ENCODE measurements around the gene ABCD1. TPM values are rescaled to one million over a fixed set of nuclear protein-coding genes. Genes with fewer than 3 reads are reported as not detected.

Gene ABCD1
- total RNA-seq, 1 experiment from 2014 or later = 9.1 TPM

GRCh38 chrX:153734871-153735270 is 10.2 kb downstream of the ABCD1 start (continued):
- TF ChIP-seq NR3C1 (CRISPR knock-in tag; conservative IDR thresholded peaks at IDR 0.05; ENCODE audit: low read depth) = no peak
- TF ChIP-seq ELF4 (CRISPR knock-in tag; IDR thresholded peaks at IDR 0.05; ENCODE audit: low read depth) = no peak
- TF ChIP-seq ARID4B (CRISPR knock-in tag; IDR thresholded peaks at IDR 0.05; ENCODE audit: borderline replicate concordance) = no peak

GRCh38 chrX:153735274-153735673 is 10.6 kb downstream of the ABCD1 start:
- no peaks in the 10 kb centered on the region; the same call in 1 of the 2 replicates for H3K27me3 Mint-ChIP-seq (ENCODE audit: low read depth)
- CTCF ChIA-PET = no interaction called here
- no peak for DNase-seq (ENCODE audit: low spot score)

More at GRCh38 chrX:153735274-153735673, 10.6 kb downstream of the ABCD1 start:
- H3K9me3 Mint-ChIP-seq = peaks cover 13% of the 10 kb centered on the region
- peaks cover 11% of the 10 kb centered on the region for H3K36me3 Mint-ChIP-seq
- no peak overlapping the region for H3K4me3 Mint-ChIP-seq
- ATAC-seq = peak; percentile 34; the same call in 1 of the 2 replicates
- TF ChIP-seq RORB (CRISPR knock-in tag; IDR thresholded peaks at IDR 0.05) (no peak), ZNF138 (CRISPR knock-in tag; conservative IDR thresholded peaks at IDR 0.05) (no peak), ZNF317 (CRISPR knock-in tag; IDR thresholded peaks at IDR 0.05; ENCODE audit: borderline replicate concordance, low read depth) (no peak), RELA (CRISPR knock-in tag; IDR thresholded peaks at IDR 0.05; ENCODE audit: borderline replicate concordance) (no peak), IRF2 (CRISPR knock-in tag; IDR thresholded peaks at IDR 0.05; ENCODE audit: borderline replicate concordance, low read depth) (no peak), NFE2L1 (CRISPR knock-in tag; IDR thresholded peaks at IDR 0.05) (no peak), MAX (CRISPR knock-in tag; IDR thresholded peaks at IDR 0.05) (no peak), TEAD1 (CRISPR knock-in tag; IDR thresholded peaks at IDR 0.05) (no peak), E2F5 (CRISPR knock-in tag; IDR thresholded peaks at IDR 0.05) (no peak), TCF7 (CRISPR knock-in tag; IDR thresholded peaks at IDR 0.05; ENCODE audit: low read depth) (no peak), ZNF423 (CRISPR knock-in tag; IDR thresholded peaks at IDR 0.05) (no peak), NFATC4 (CRISPR knock-in tag; IDR thresholded peaks at IDR 0.05) (no peak), ZNF532 (CRISPR knock-in tag; IDR thresholded peaks at IDR 0.05; ENCODE audit: borderline replicate concordance) (no peak), CBFB (CRISPR knock-in tag; IDR thresholded peaks at IDR 0.05; ENCODE audit: low read depth) (no peak), CREM (CRISPR knock-in tag; IDR thresholded peaks at IDR 0.05) (no peak), ARID4B (CRISPR knock-in tag; IDR thresholded peaks at IDR 0.05; ENCODE audit: borderline replicate concordance) (no peak), GTF2I (CRISPR knock-in tag; conservative IDR thresholded peaks at IDR 0.05) (no peak), ZNF425 (CRISPR knock-in tag; conservative IDR thresholded peaks at IDR 0.05) (no peak), SOX15 (CRISPR knock-in tag; IDR thresholded peaks at IDR 0.05) (no peak)
- peak overlapping the region; percentile 3; the same call in 1 of the 2 replicates for H3K27ac Mint-ChIP-seq
- POLR2A ChIA-PET = no interaction called here
- peaks cover 7% of the 10 kb centered on the region for H3K4me1 Mint-ChIP-seq
